SK-N-SH (cell line): ENCODE results near the gene LDB1. TPM values are rescaled to one million over a fixed set of nuclear protein-coding genes. Genes with fewer than 3 reads are reported as not detected.

Experiments
- CTCF ChIA-PET: fragments of 300-600, 350-600 bp; formaldehyde crosslinking; extraction: SDS; loops from one replicate; lab custom pipeline; 2021; lab: Yijun Ruan, JAX
- POLR2A ChIA-PET: fragments of 350-600 bp; sonication (Branson Sonifier 250); formaldehyde crosslinking; extraction: SDS; loops from one replicate; lab custom pipeline; 2020; ENCODE audit warnings: antibody characterized with exemption, inconsistent platforms; lab: Yijun Ruan, JAX
- DNase-seq: peaks from one replicate; pipeline ENCODE4 v3.0.0; 2012
- H2AFZ ChIP-seq: fragments of 200-600 bp; sonication (generic); 2 replicates; pipeline ENCODE4 v1.8.1; 2016; ENCODE audit warnings: antibody characterized with exemption, mild to moderate bottlenecking, low read depth
- H3F3A ChIP-seq: fragments of 200-600 bp; sonication (generic); replicated peaks from 2 replicates; pipeline ENCODE3; 2016; ENCODE audit warnings: antibody characterized with exemption, mild to moderate bottlenecking; ENCODE audit not compliant: insufficient read depth
- H3K27ac ChIP-seq, 2 experiments: fragments of 200-500 bp in 1 of 2; fragments of 200-600 bp in 1 of 2; sonication (Bioruptor generic) in 1 of 2; sonication (generic), shearing (Covaris generic) in 1 of 2; 2 replicates each; pipeline versions ENCODE4 v1.5.1 to v1.6.1; 2014 to 2016; ENCODE audit warnings: low read depth in 2 of 2, inconsistent platforms in 1 of 2, low read length in 1 of 2, mild to moderate bottlenecking in 1 of 2, mixed read lengths in 1 of 2
- H3K27me3 ChIP-seq: fragments of 200-600 bp; sonication (generic), shearing (Covaris generic); 2 replicates; pipeline ENCODE4 v1.6.1; 2016; ENCODE audit warnings: mixed run types; ENCODE audit not compliant: insufficient read depth
- H3K36me3 ChIP-seq, 2 experiments: fragments of 200-500 bp in 1 of 2; fragments of 200-600 bp in 1 of 2; sonication (Bioruptor generic) in 1 of 2; sonication (generic) in 1 of 2; replicated peaks in 1 of 2; 2 replicates each; pipeline versions ENCODE3 to v1.5.1; 2014 to 2016; ENCODE audit warnings: low read length in 1 of 2, mild to moderate bottlenecking in 1 of 2; ENCODE audit not compliant: insufficient read depth in 2 of 2, control insufficient read depth in 1 of 2
- H3K4me1 ChIP-seq, 2 experiments: fragments of 200-500 bp in 1 of 2; fragments of 200-600 bp in 1 of 2; sonication (Bioruptor generic) in 1 of 2; sonication (generic), shearing (Covaris generic) in 1 of 2; 2 replicates each; pipeline versions ENCODE4 v1.5.1 to v1.6.1; 2014 to 2016; ENCODE audit warnings: low read depth in 1 of 2, low read length in 1 of 2, mixed run types in 1 of 2; ENCODE audit not compliant: insufficient read depth in 2 of 2, control insufficient read depth in 1 of 2
- H3K4me2 ChIP-seq: fragments of 200-600 bp; sonication (generic), shearing (Covaris generic); 2 replicates; pipeline ENCODE4 v1.6.1; 2017; ENCODE audit warnings: mixed run types
- H3K4me3 ChIP-seq, 2 experiments: fragments of 200-500 bp in 1 of 2; fragments of 200-600 bp in 1 of 2; sonication (Bioruptor generic) in 1 of 2; sonication (generic), shearing (Covaris generic) in 1 of 2; 2 replicates each; pipeline versions ENCODE4 v1.5.1 to v1.8.1; 2014 to 2016; ENCODE audit warnings: low read depth in 2 of 2, inconsistent platforms in 1 of 2, low read length in 1 of 2, mild to moderate bottlenecking in 1 of 2, mixed read lengths in 1 of 2, moderate library complexity in 1 of 2
- H3K79me2 ChIP-seq: fragments of 200-600 bp; sonication (generic); 2 replicates; pipeline ENCODE4 v1.8.1; 2017; ENCODE audit warnings: mild to moderate bottlenecking; ENCODE audit not compliant: insufficient read depth
- H3K9ac ChIP-seq: fragments of 200-600 bp; sonication (generic); 2 replicates; pipeline ENCODE4 v1.6.1; 2017; ENCODE audit warnings: mixed run types
- H3K9me2 ChIP-seq: fragments of 200-600 bp; sonication (generic); 2 replicates; pipeline ENCODE4 v1.6.1; 2017; ENCODE audit warnings: mixed run types
- H3K9me3 ChIP-seq: fragments of 200-600 bp; sonication (generic); 2 replicates; pipeline ENCODE4 v1.6.1; 2017; ENCODE audit warnings: mixed run types, mild to moderate bottlenecking, moderate library complexity
- H4K20me1 ChIP-seq: fragments of 200-600 bp; sonication (generic); 2 replicates; pipeline ENCODE4 v1.6.1; 2017; ENCODE audit warnings: mild to moderate bottlenecking, mixed run types; ENCODE audit not compliant: insufficient read depth
- CHD2 ChIP-seq: fragments of 150-350 bp; IDR thresholded peaks from 2 replicates; pipeline ENCODE4 v1.6.1; 2018; ENCODE audit warnings: low read length; ENCODE audit not compliant: partially characterized antibody
- EZH2phosphoT487 ChIP-seq: fragments of 200-600 bp; sonication (generic); IDR thresholded peaks from 2 replicates; pipeline ENCODE4 v1.6.1; 2017; ENCODE audit warnings: low read depth, mixed run types, mild to moderate bottlenecking, antibody characterized with exemption, moderate library complexity, borderline replicate concordance
- FOSL2 ChIP-seq: IDR thresholded peaks from 2 replicates; pipeline ENCODE4 v1.4.0; 2012; ENCODE audit warnings: low read depth, mild to moderate bottlenecking, moderate library complexity, borderline replicate concordance
- FOXM1 ChIP-seq: IDR thresholded peaks from 2 replicates; pipeline ENCODE4 v1.4.0; 2012; ENCODE audit warnings: low read depth, mild to moderate bottlenecking
- GATA2 ChIP-seq: sonication (generic); formaldehyde crosslinking; IDR thresholded peaks from 2 replicates; pipeline ENCODE4 v1.5.0; 2020; ENCODE audit warnings: mild to moderate bottlenecking, missing genetic modification reagents
- MXI1 ChIP-seq: IDR thresholded peaks from 2 replicates; pipeline ENCODE4 v1.6.1; 2012; ENCODE audit warnings: mild to moderate bottlenecking, low read depth, low read length, improper control_type of control experiment
- NFIC ChIP-seq: IDR thresholded peaks from 2 replicates; pipeline ENCODE4 v1.4.0; 2012; ENCODE audit warnings: borderline replicate concordance
- NRF1 ChIP-seq: IDR thresholded peaks from 2 replicates; pipeline ENCODE4 v1.6.1; 2012; ENCODE audit warnings: low read depth, mild to moderate bottlenecking, low read length
- POLR2AphosphoS5 ChIP-seq: IDR thresholded peaks from 2 replicates; pipeline ENCODE4 v1.6.1; 2012; ENCODE audit warnings: low read depth, low read length
- RAD21 ChIP-seq: IDR thresholded peaks from 2 replicates; pipeline ENCODE4 v1.6.1; 2012; ENCODE audit warnings: mild to moderate bottlenecking, low read length
- RFX5 ChIP-seq: IDR thresholded peaks from 2 replicates; pipeline ENCODE4 v1.6.1; 2012; ENCODE audit warnings: mild to moderate bottlenecking, improper control_type of control experiment, low read length
- SMC3 ChIP-seq: IDR thresholded peaks from 2 replicates; pipeline ENCODE4 v1.6.1; 2012; ENCODE audit warnings: low read depth, low read length, improper control_type of control experiment
- TCF12 ChIP-seq: IDR thresholded peaks from 2 replicates; pipeline ENCODE4 v1.4.0; 2012
- YY1 ChIP-seq: IDR thresholded peaks from 2 replicates; pipeline ENCODE4 v1.4.0; 2012; ENCODE audit warnings: low read depth, mild to moderate bottlenecking
- WGBS: methylation state at CpG from one replicate; pipeline ENCODE4 v1.1.6; 2017; ENCODE audit warnings: low lambda C conversion rate; 5-methylcytosine and 5-hydroxymethylcytosine counted together
- polyA plus RNA-seq, 3 experiments: library from polyadenylated mRNA; depleted of rRNA; stranded (reverse); fragments of >200 nt; gene quantifications; 2 replicates each; pipeline ENCODE4 v1.2.3, GENCODE V29; 2012
- TF ChIP-seq, protein P1 (sequence below): IDR thresholded peaks from 2 replicates; pipeline ENCODE4 v1.4.0; 2012; ENCODE audit warnings: low read depth
- TF ChIP-seq, protein P2 (sequence below): IDR thresholded peaks from 2 replicates; pipeline ENCODE4; 2012
- TF ChIP-seq, protein P3 (sequence below): fragments of 150-350 bp; IDR thresholded peaks from 2 replicates; pipeline ENCODE4 v1.6.1; 2017; ENCODE audit warnings: antibody characterized with exemption, low read length, low read depth, borderline replicate concordance
- TF ChIP-seq, protein P4 (sequence below): fragments of 150-350 bp; IDR thresholded peaks from 2 replicates; pipeline ENCODE4 v1.6.1; 2016; ENCODE audit warnings: mild to moderate bottlenecking, low read depth, low read length
- TF ChIP-seq, protein P5 (sequence below): IDR thresholded peaks from 2 replicates; pipeline ENCODE4 v1.4.0; 2012; ENCODE audit warnings: low read depth, borderline replicate concordance

Gene LDB1
- polyA plus RNA-seq, 1 of the 3 experiments (the other 2 are of a cell fraction) = 85.9 TPM

DNA sequence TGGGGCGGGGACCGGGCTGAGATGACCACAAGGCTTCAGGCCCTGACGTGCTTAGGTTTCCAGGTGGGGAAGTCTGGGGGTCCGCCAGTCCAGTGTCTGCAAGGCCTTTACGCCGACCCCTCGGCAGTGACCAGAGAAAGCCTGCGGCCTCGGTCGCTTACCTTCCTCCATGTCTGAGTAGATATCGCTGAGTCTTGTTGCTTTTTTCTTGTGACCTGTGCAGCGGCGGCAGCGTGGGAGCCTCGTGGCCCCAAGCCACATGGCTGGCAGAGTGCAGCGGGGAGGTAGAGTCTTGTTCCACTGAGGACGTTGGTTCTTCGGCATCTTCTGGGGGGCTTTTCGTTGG is 32.4 kb upstream of the LDB1 start:
- peak overlapping the region; percentile 74 to 91 for H3K27ac ChIP-seq
- H3K27me3 ChIP-seq = no peaks in the 10 kb centered on the region
- peak overlapping the region; percentile 81 to 91 for H3K4me3 ChIP-seq
- peaks cover 36 to 54% of the 10 kb centered on the region in 2 experiments for H3K36me3 ChIP-seq
- H3F3A ChIP-seq = peaks cover 49% of the 10 kb centered on the region
- 0% methylated on average over 12 of the region's 19 CpGs for WGBS
- peaks cover 7 to 15% of the 10 kb centered on the region in 2 experiments; a peak in 2 of 4 replicates for H3K4me1 ChIP-seq
- peak overlapping the region; percentile 91 for H3K9ac ChIP-seq
- TF ChIP-seq, protein P1, sequence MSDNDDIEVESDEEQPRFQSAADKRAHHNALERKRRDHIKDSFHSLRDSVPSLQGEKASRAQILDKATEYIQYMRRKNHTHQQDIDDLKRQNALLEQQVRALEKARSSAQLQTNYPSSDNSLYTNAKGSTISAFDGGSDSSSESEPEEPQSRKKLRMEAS = peak; percentile 74
- TF ChIP-seq TCF12 = no peak
- TF ChIP-seq MXI1 = 0 out of 2 replicates have a peak, but pooled peaks have one; percentile 82
- H3K4me2 ChIP-seq = peak overlapping the region; percentile 93
- ChIA-PET POLR2A (interaction anchor here (2.7 kb wide), 1 partner anchor 14 kb away, joined by 12 read pairs; no protein-coding TSS in a partner anchor), CTCF (interaction anchor here (0.7 to 3.3 kb wide), 7 partner anchors 9 to 200 kb away, joined by 3 to 15 read pairs (median 4); no protein-coding TSS in a partner anchor)
- H3K9me2 ChIP-seq = no peaks in the 10 kb centered on the region
- H3K9me3 ChIP-seq = no peaks in the 10 kb centered on the region
- H2AFZ ChIP-seq = peak overlapping the region; percentile 76; the same call in 1 of the 2 replicates
- peaks cover 32% of the 10 kb centered on the region for H4K20me1 ChIP-seq
- no peak for DNase-seq
- peaks cover 53% of the 10 kb centered on the region for H3K79me2 ChIP-seq

DNA sequence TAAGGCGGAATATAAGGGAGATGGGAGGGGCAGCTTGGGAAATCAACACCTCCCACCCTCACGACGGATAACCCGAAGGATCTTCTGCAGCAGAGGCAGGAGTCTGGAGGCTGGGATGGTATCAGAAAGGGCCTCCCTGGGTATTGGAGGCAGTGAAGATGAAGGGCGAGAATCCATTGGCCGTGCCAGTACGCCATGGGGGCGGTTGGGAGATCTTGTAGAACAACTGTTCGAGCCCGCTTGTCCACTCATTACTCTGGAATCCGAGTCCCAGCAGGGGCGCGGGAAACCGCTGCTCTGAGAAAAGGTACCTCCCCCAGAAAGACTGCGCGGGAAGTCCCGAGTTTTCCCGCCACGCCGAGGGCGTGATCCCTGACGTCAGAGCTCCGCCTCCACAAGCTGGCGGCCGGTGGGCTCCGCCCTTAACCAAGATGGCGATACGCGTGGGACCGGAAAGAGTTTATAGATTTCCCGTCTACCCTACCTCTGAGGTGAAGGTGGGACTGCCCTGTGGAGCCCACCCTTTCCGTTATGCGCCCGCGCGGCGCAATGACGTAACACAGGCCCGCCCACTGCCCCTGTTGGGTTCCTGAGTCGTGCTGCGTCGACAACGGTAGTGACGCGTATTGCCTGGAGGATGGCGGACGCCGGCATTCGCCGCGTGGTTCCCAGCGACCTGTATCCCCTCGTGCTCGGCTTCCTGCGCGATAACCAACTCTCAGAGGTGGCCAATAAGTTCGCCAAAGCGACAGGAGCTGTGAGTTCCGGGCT is 31.8 kb upstream of the LDB1 start, which contains the start of gene NOLC1:
Gene NOLC1, plus strand, starts transcription at position 616 of the 771 bp plus-strand sequence. Its CDS starts 22 bp downstream, at position 638.
- 7% methylated on average over 34 of the region's 59 CpGs for WGBS
- Histone ChIP-seq H3K4me3 (peak within 1 kb of the TSS; percentile 81 to 91), H3K4me1 (peaks cover 7 to 15% of the 10 kb centered on the region in 2 experiments; a peak in 2 of 4 replicates), H3K9me2 (no peaks in the 10 kb centered on the region), H3K9me3 (no peaks in the 10 kb centered on the region), H2AFZ (peak within 1 kb of the TSS; percentile 76; the same call in 1 of the 2 replicates), H3K27ac (peak within 1 kb of the TSS; percentile 81 to 91), H3K27me3 (no peaks in the 10 kb centered on the region), H3K79me2 (peaks cover 47% of the 10 kb centered on the region), H3K4me2 (peak within 1 kb of the TSS; percentile 93), H3K9ac (peak within 1 kb of the TSS; percentile 91), H3K36me3 (peaks cover 36 to 54% of the 10 kb centered on the region in 2 experiments), H3F3A (peaks cover 50% of the 10 kb centered on the region), H4K20me1 (peaks cover 27% of the 10 kb centered on the region)
- peak; percentile 95 for DNase-seq
- CTCF ChIA-PET = interaction anchor here (0.7 to 1.6 kb wide), 7 partner anchors 8 to 78 kb away, joined by 3 to 6 read pairs (median 3); partner anchors contain the start of gene PPRC1
- POLR2A ChIA-PET = interaction anchor here (0.7 to 2.7 kb wide), 2 partner anchors 14 to 33 kb away, joined by 3 to 12 read pairs; no protein-coding TSS in a partner anchor
- TF ChIP-seq RAD21 (no peak), GATA2 (no peak), RFX5 (no peak), EZH2phosphoT487 (no peak), TCF12 (peak; percentile 17; the same call in 1 of the 2 replicates), CHD2 (peak; percentile 92), FOSL2 (peak; percentile 55), SMC3 (no peak), NRF1 (peak; percentile 37; the same call in 1 of the 2 replicates), POLR2AphosphoS5 (peak; percentile 98), YY1 (peak; percentile 93), FOXM1 (no peak; the same call in 1 of the 2 replicates), MXI1 (peak; percentile 98), NFIC (no peak)
- TF ChIP-seq, protein P2, sequence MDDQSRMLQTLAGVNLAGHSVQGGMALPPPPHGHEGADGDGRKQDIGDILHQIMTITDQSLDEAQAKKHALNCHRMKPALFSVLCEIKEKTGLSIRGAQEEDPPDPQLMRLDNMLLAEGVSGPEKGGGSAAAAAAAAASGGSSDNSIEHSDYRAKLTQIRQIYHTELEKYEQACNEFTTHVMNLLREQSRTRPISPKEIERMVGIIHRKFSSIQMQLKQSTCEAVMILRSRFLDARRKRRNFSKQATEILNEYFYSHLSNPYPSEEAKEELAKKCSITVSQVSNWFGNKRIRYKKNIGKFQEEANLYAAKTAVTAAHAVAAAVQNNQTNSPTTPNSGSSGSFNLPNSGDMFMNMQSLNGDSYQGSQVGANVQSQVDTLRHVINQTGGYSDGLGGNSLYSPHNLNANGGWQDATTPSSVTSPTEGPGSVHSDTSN = peak; percentile 38; the same call in 1 of the 2 replicates
- TF ChIP-seq, protein P3, sequence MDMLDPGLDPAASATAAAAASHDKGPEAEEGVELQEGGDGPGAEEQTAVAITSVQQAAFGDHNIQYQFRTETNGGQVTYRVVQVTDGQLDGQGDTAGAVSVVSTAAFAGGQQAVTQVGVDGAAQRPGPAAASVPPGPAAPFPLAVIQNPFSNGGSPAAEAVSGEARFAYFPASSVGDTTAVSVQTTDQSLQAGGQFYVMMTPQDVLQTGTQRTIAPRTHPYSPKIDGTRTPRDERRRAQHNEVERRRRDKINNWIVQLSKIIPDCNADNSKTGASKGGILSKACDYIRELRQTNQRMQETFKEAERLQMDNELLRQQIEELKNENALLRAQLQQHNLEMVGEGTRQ = peak; percentile 14; the same call in 1 of the 2 replicates
- TF ChIP-seq, protein P1 = peak; percentile 89
- TF ChIP-seq, protein P4, sequence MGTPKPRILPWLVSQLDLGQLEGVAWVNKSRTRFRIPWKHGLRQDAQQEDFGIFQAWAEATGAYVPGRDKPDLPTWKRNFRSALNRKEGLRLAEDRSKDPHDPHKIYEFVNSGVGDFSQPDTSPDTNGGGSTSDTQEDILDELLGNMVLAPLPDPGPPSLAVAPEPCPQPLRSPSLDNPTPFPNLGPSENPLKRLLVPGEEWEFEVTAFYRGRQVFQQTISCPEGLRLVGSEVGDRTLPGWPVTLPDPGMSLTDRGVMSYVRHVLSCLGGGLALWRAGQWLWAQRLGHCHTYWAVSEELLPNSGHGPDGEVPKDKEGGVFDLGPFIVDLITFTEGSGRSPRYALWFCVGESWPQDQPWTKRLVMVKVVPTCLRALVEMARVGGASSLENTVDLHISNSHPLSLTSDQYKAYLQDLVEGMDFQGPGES = no peak
- TF ChIP-seq, protein P5, sequence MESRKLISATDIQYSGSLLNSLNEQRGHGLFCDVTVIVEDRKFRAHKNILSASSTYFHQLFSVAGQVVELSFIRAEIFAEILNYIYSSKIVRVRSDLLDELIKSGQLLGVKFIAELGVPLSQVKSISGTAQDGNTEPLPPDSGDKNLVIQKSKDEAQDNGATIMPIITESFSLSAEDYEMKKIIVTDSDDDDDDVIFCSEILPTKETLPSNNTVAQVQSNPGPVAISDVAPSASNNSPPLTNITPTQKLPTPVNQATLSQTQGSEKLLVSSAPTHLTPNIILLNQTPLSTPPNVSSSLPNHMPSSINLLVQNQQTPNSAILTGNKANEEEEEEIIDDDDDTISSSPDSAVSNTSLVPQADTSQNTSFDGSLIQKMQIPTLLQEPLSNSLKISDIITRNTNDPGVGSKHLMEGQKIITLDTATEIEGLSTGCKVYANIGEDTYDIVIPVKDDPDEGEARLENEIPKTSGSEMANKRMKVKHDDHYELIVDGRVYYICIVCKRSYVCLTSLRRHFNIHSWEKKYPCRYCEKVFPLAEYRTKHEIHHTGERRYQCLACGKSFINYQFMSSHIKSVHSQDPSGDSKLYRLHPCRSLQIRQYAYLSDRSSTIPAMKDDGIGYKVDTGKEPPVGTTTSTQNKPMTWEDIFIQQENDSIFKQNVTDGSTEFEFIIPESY = peak; percentile 87
